ENCODE results near the gene NBEAL1.
A peak's percentile ranks its signal among the peaks of the same experiment; 100 is the strongest.
"Not testable (repeated sequence)": the region's sequence is repeated elsewhere in the genome, so short reads cannot be mapped to it uniquely, and the experiment has no call there.

NBEAL1 gene

GRCh38 chr2:203195331-203196036 lies 180.8 kb downstream of the NBEAL1 start:
- TF ChIP-seq CTCF (IDR thresholded peaks at IDR 0.05; ENCODE audit: insufficient read depth, low read length, poor library complexity, severe bottlenecking) = no peak
- H3K36me3 ChIP-seq (ENCODE audit: control insufficient read depth, insufficient read depth, low read length) = no peaks in the 10 kb centered on the region
- no peak overlapping the region for H3K4me3 ChIP-seq (replicated peaks; ENCODE audit: low read depth, low read length)
- H3K27me3 ChIP-seq (replicated peaks; ENCODE audit: control insufficient read depth, insufficient read depth, low read length) = no peaks in the 10 kb centered on the region
- no peak for DNase-seq (ENCODE audit: extremely low read depth, insufficient read length)

- DNase-seq (ENCODE audit: extremely low read depth, insufficient read length) = no peak
- no peak overlapping the region for H3K4me3 ChIP-seq (replicated peaks; ENCODE audit: low read depth, low read length)
- H3K36me3 ChIP-seq (ENCODE audit: control insufficient read depth, insufficient read depth, low read length) = no peaks in the 10 kb centered on the region
- TF ChIP-seq CTCF (IDR thresholded peaks at IDR 0.05; ENCODE audit: insufficient read depth, low read length, poor library complexity, severe bottlenecking) = no peak
- H3K27me3 ChIP-seq (replicated peaks; ENCODE audit: control insufficient read depth, insufficient read depth, low read length) = no peaks in the 10 kb centered on the region
Measured at GRCh38 chr2:203200866-203201265, 186.2 kb downstream of the NBEAL1 start.

- no peak for DNase-seq (ENCODE audit: extremely low read depth, insufficient read length)
- TF ChIP-seq CTCF (IDR thresholded peaks at IDR 0.05; ENCODE audit: insufficient read depth, low read length, poor library complexity, severe bottlenecking) = no peak
- H3K27me3 ChIP-seq (replicated peaks; ENCODE audit: control insufficient read depth, insufficient read depth, low read length) = no peaks in the 10 kb centered on the region
- H3K36me3 ChIP-seq (ENCODE audit: control insufficient read depth, insufficient read depth, low read length) = no peaks in the 10 kb centered on the region
- no peak overlapping the region for H3K4me3 ChIP-seq (replicated peaks; ENCODE audit: low read depth, low read length)
Measured at GRCh38 chr2:203201426-203201825, 186.8 kb downstream of the NBEAL1 start.

GRCh38 chr2:203209538-203209937 lies 194.9 kb downstream of the NBEAL1 start:
- Histone ChIP-seq H3K4me3 (replicated peaks; ENCODE audit: low read depth, low read length) (no peak overlapping the region), H3K36me3 (ENCODE audit: control insufficient read depth, insufficient read depth, low read length) (no peaks in the 10 kb centered on the region), H3K27me3 (replicated peaks; ENCODE audit: control insufficient read depth, insufficient read depth, low read length) (no peaks in the 10 kb centered on the region)
- no peak for TF ChIP-seq CTCF (IDR thresholded peaks at IDR 0.05; ENCODE audit: insufficient read depth, low read length, poor library complexity, severe bottlenecking)
- DNase-seq (ENCODE audit: extremely low read depth, insufficient read length) = no peak

GRCh38 chr2:203225423-203226039 lies 210.9 kb downstream of the NBEAL1 start:
- H3K4me3 ChIP-seq (replicated peaks; ENCODE audit: low read depth, low read length) = no peak overlapping the region
- H3K36me3 ChIP-seq (ENCODE audit: control insufficient read depth, insufficient read depth, low read length) = no peaks in the 10 kb centered on the region
- peak; percentile 82 for TF ChIP-seq CTCF (IDR thresholded peaks at IDR 0.05; ENCODE audit: insufficient read depth, low read length, poor library complexity, severe bottlenecking)
- H3K27me3 ChIP-seq (replicated peaks; ENCODE audit: control insufficient read depth, insufficient read depth, low read length) = no peaks in the 10 kb centered on the region
- DNase-seq (ENCODE audit: extremely low read depth, insufficient read length) = no peak

GRCh38 chr2:203229674-203230073 lies 215.0 kb downstream of the NBEAL1 start:
- H3K27me3 ChIP-seq (replicated peaks; ENCODE audit: control insufficient read depth, insufficient read depth, low read length); H3K4me3 ChIP-seq (replicated peaks; ENCODE audit: low read depth, low read length); DNase-seq (ENCODE audit: extremely low read depth, insufficient read length); H3K36me3 ChIP-seq (ENCODE audit: control insufficient read depth, insufficient read depth, low read length): not testable (repeated sequence)

Data from GM06990 (cell line).